Activated naive CD8-positive, alpha-beta T cell treated with anti-CD3 and anti-CD28 coated beads for 36 hours (primary cell): ENCODE measurements around the gene TRIM43B. TPM values are rescaled to one million over a fixed set of nuclear protein-coding genes. Genes with fewer than 3 reads are reported as not detected.
"Not testable (repeated sequence)": the region's sequence is repeated elsewhere in the genome, so short reads cannot be mapped to it uniquely, and the experiment has no call there.

Source experiments
- DNase-seq: peaks from one replicate; pipeline ENCODE4 v3.0.0; 2021
- H3K27ac Mint-ChIP-seq: one replicate; pipeline ENCODE4 v1.8.0; 2022; ENCODE audit warnings: mild to moderate bottlenecking, moderate library complexity, mixed read lengths
- H3K27me3 Mint-ChIP-seq: one replicate; pipeline ENCODE4 v1.8.0; 2022; ENCODE audit warnings: mild to moderate bottlenecking, mixed read lengths
- H3K36me3 Mint-ChIP-seq: one replicate; pipeline ENCODE4 v1.8.0; 2021; ENCODE audit warnings: mild to moderate bottlenecking, mixed read lengths
- H3K4me1 Mint-ChIP-seq: one replicate; pipeline ENCODE4 v1.8.0; 2021; ENCODE audit warnings: mixed read lengths
- H3K4me3 Mint-ChIP-seq: one replicate; pipeline ENCODE4 v1.8.0; 2022; ENCODE audit warnings: mild to moderate bottlenecking, moderate library complexity, mixed read lengths
- H3K9me3 Mint-ChIP-seq: one replicate; pipeline ENCODE4 v1.8.0; 2022; ENCODE audit warnings: mixed read lengths
- total RNA-seq, 2 experiments: library from RNA; stranded (reverse); gene quantifications; one replicate each; pipeline ENCODE4 v1.2.3, GENCODE V29; 2021

Gene TRIM43B
- total RNA-seq, 2 experiments from 2014 or later: not detected

DNA sequence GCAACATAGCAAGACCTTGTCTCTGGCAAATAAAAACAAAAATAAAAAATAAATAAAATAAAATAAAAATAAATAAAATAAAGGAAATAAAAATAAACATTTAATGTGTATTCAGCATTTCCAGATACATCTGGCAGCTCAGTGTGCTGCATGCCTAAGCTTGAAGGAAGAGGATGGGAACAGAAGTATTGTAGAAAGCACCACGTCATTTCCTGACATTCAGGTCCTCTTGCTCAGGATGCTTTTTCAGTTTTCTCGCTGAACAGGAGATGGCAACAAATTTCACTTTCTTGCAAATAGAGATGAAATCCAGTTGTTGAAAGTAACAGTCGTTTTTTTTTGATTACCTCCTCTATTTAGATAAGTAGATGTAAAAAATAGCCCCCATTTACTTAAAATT is 21.3 kb downstream of the TRIM43B start:
- not testable (repeated sequence) for H3K9me3 Mint-ChIP-seq, H3K36me3 Mint-ChIP-seq, H3K4me3 Mint-ChIP-seq, H3K27me3 Mint-ChIP-seq, DNase-seq, H3K4me1 Mint-ChIP-seq, H3K27ac Mint-ChIP-seq

DNA sequence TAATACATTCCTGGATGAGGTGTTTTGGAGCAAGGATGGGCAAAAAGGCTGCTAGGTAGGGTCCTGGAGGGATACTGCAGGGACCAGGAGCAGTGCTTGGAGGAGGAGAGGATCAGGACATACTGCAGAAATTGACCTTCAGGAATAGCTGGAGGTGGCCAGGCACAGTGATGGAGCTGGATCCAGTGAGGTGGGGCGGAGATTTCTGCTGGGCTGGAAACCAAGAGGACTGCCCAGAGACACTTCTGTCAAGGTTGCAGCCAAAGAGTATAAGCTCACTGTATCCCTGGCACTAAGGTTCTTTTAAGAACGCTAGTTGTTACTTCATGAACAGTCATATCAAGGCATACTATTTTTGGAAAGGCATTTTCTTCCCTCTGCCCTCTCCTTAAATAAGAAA is 39.2 kb downstream of the TRIM43B start:
- H3K4me3 Mint-ChIP-seq, H3K27me3 Mint-ChIP-seq, DNase-seq, H3K36me3 Mint-ChIP-seq, H3K4me1 Mint-ChIP-seq, H3K9me3 Mint-ChIP-seq, H3K27ac Mint-ChIP-seq: not testable (repeated sequence)

- H3K27me3 Mint-ChIP-seq, H3K4me3 Mint-ChIP-seq, H3K4me1 Mint-ChIP-seq, H3K9me3 Mint-ChIP-seq, H3K36me3 Mint-ChIP-seq, H3K27ac Mint-ChIP-seq, DNase-seq: not testable (repeated sequence)
Measured at GRCh38 chr2:95442474-95443099, 42.0 kb downstream of the TRIM43B start.

GRCh38 chr2:95435872-95436209 is 48.7 kb downstream of the TRIM43B start:
- not testable (repeated sequence) for H3K27me3 Mint-ChIP-seq, H3K4me1 Mint-ChIP-seq, H3K4me3 Mint-ChIP-seq, H3K9me3 Mint-ChIP-seq, H3K36me3 Mint-ChIP-seq, H3K27ac Mint-ChIP-seq, DNase-seq

DNA sequence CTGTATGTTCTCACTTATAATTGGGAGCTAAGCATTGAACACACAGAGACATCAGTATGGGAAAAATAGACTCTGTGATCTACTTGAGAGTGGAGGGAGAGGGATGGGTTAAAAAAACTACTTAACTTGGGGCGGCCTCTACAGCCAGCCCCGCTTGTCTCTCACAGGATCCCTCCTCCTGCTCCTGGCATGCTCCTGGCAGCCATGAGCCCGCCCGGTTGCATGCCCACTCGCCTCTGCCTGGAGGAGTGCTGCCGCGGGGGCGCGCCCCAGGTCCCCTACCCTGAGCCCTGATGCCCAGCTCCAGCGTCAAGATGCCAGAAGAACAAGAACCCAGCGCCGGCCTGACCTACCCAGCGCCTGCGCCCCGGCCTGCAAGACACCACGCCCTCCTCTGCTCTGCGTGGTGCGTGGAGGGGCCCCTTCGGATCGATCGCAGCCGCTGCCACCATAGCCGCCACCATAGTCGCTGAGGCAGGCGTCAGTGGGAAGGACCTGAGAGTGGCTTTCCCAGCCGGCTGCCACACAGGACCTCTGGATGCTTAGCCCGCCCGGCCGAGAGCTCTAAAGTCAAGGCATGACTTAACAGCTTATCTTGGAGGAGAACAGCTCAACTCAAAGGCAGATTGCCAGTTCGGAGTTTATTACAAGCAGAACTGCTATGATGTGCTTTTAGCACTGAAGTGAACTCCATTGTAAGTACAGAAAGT is 49.2 kb downstream of the TRIM43B start:
- not testable (repeated sequence) for H3K27ac Mint-ChIP-seq, H3K36me3 Mint-ChIP-seq, DNase-seq, H3K4me1 Mint-ChIP-seq, H3K9me3 Mint-ChIP-seq, H3K4me3 Mint-ChIP-seq, H3K27me3 Mint-ChIP-seq

- DNase-seq, H3K27ac Mint-ChIP-seq, H3K27me3 Mint-ChIP-seq, H3K9me3 Mint-ChIP-seq, H3K36me3 Mint-ChIP-seq, H3K4me1 Mint-ChIP-seq, H3K4me3 Mint-ChIP-seq: not testable (repeated sequence)
Measured at GRCh38 chr2:95434507-95435076, 50.0 kb downstream of the TRIM43B start.

GRCh38 chr2:95433973-95434372 is 50.6 kb downstream of the TRIM43B start:
- H3K36me3 Mint-ChIP-seq, H3K27me3 Mint-ChIP-seq, H3K4me1 Mint-ChIP-seq, H3K27ac Mint-ChIP-seq, H3K9me3 Mint-ChIP-seq, H3K4me3 Mint-ChIP-seq, DNase-seq: not testable (repeated sequence)

DNA sequence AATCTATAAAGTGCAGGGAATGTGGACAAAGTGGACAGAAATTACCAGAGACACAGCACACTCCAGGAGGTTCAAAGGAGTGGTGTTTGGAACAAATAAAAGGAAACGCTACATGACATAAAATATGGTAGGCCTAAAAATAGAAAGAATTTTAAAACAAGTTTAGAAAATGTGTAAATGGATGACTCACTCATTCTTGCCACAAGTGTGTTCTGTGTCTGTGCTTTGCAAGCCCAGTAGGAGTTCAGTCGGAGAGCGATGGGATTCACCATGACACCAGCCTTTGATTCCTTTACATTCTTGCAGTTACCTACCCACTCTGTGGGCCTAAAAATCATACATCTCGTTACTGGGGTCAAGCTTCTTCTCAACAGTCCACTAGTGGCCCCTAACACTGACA is 51.2 kb downstream of the TRIM43B start:
- H3K27me3 Mint-ChIP-seq, H3K36me3 Mint-ChIP-seq, H3K4me3 Mint-ChIP-seq, H3K4me1 Mint-ChIP-seq, H3K27ac Mint-ChIP-seq, DNase-seq, H3K9me3 Mint-ChIP-seq: not testable (repeated sequence)

GRCh38 chr2:95429748-95430467 is 54.6 kb downstream of the TRIM43B start:
- not testable (repeated sequence) for H3K4me1 Mint-ChIP-seq, H3K36me3 Mint-ChIP-seq, DNase-seq, H3K27me3 Mint-ChIP-seq, H3K9me3 Mint-ChIP-seq, H3K27ac Mint-ChIP-seq, H3K4me3 Mint-ChIP-seq

DNA sequence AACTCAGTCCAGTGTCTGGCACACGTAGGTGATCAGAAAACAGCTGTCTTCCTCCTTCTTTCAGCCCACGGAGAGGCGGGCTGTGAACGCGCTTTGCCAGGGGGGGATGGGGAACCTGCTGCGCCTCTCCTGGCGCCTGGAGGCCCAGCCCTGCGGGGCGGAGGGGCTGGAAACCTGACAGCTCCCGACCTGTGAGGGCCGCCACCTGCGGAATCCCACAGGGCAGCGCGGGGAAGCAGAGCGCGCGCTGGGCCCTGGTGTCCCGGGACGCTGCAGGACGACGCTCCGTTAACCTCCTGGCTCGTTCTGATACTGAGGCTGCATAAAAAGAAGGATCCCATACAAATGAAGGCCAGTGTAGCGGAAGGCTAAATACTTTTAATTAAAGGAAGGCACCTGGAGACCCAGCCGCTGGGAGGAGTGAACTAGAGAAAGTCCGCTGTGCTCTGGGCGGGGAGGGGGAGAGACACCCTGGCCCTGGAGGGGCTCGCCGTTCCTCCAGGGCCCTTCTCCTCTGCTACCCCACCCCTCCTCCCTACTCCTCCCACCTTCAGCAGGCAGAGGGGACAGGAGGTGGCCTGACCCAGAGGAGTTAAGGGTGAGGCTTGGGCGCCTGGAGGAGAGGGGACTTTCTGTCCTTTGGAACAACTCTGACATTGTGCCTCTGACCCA is 57.2 kb downstream of the TRIM43B start:
- H3K27me3 Mint-ChIP-seq, DNase-seq, H3K4me3 Mint-ChIP-seq, H3K9me3 Mint-ChIP-seq, H3K27ac Mint-ChIP-seq, H3K36me3 Mint-ChIP-seq, H3K4me1 Mint-ChIP-seq: not testable (repeated sequence)

Other genes starting within 250 kb of the TRIM43B start
- gene PROM2, start 210.3 kb downstream of the TRIM43B start, total RNA-seq: under 1 TPM in 1 of 2 experiments, not detected in 1; 0.30 TPM
- not detected for gene KCNIP3, start 187.4 kb downstream of the TRIM43B start, total RNA-seq
- gene FAHD2A, start 82.0 kb downstream of the TRIM43B start, total RNA-seq: 10 to 100 TPM; 33.2 to 33.6 TPM
- not detected for gene TRIM43, start 107.2 kb upstream of the TRIM43B start, total RNA-seq